SH-SY5Y (cell line): ENCODE results near the gene PTPRD.

Source experiments
- GATA2 ChIP-seq: IDR thresholded peaks from 2 replicates; pipeline ENCODE4 v1.6.1; 2011; ENCODE audit warnings: mild to moderate bottlenecking, low read depth, low read length
- GATA3 ChIP-seq: IDR thresholded peaks from 2 replicates; pipeline ENCODE4 v1.6.1; 2011; ENCODE audit warnings: low read depth, mild to moderate bottlenecking, low read length, moderate library complexity

DNA sequence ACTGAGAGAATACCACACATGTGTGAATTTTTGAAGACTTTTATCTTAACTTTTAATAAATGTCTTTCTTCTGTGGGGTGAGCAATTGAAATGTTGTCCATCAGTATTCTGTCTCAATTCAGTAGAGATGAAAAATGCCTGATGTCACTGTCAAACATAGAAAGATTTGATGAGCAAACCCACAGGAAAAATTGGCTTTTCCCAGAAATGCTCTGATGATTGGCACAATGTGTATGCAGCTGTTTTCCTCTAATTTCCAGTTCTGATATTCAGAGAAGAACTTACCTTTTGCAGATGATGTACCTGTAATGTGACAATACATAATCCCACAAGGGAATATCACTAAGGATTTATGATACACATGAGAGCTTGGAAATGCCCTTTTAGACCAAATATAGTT, 340.0 kb downstream of the PTPRD start:
- no peak for TF ChIP-seq GATA2
- no peak for TF ChIP-seq GATA3
